Vagina (tissue), 2 donors: ENCODE data around the gene ARHGAP6. TPM values are rescaled to one million over a fixed set of nuclear protein-coding genes. Genes with fewer than 3 reads are reported as not detected.

Experiments
- DNase-seq, 2 donors: peaks; one replicate each; pipeline ENCODE4 v3.0.0-alpha.2; 2017; ENCODE audit errors: extremely low spot score in 2 of 2
- H3K27ac ChIP-seq: fragments of 200-600 bp; sonication (generic); one replicate; pipeline ENCODE4 v1.5.1; 2019
- H3K27me3 ChIP-seq: fragments of 200-600 bp; sonication (generic); one replicate; pipeline ENCODE4 v1.5.1; 2019
- H3K36me3 ChIP-seq, 2 donors: fragments of 200-600 bp; sonication (generic); one replicate each; pipeline ENCODE4 v1.5.1; 2017 to 2019
- H3K4me1 ChIP-seq: fragments of 200-600 bp; sonication (generic); one replicate; pipeline ENCODE4 v1.5.1; 2019
- H3K4me3 ChIP-seq, 2 donors: fragments of 200-600 bp; sonication (generic); 1 replicate in 1 of 2; 2 replicates in 1 of 2; pipeline ENCODE4 v1.5.1; 2016 to 2019
- H3K9me3 ChIP-seq: fragments of 200-600 bp; sonication (generic); one replicate; pipeline ENCODE4 v1.5.1; 2019
- POLR2A ChIP-seq, 2 donors: fragments of 450-650 bp; IDR thresholded peaks; one replicate each; pipeline ENCODE4 v1.6.1; 2017; ENCODE audit warnings: antibody characterized with exemption in 2 of 2, mild to moderate bottlenecking in 2 of 2, moderate library complexity in 2 of 2
- POLR2AphosphoS5 ChIP-seq, 2 donors: sonication (generic); formaldehyde crosslinking; IDR thresholded peaks; one replicate each; pipeline ENCODE4 v1.9.0; 2017; ENCODE audit warnings: antibody characterized with exemption in 2 of 2, mild to moderate bottlenecking in 2 of 2, low read depth in 1 of 2; ENCODE audit not compliant: insufficient read depth in 1 of 2
- intact Hi-C: fragments of 100-400 bp; cut with DNase I; formaldehyde crosslinking; loops from one replicate; pipeline ENCODE4 v1.15.1; 2023
- total RNA-seq: library from RNA; depleted of rRNA; stranded (reverse); fragments of >200 nt; gene quantifications from one replicate; pipeline ENCODE4 v1.2.3, GENCODE V29; 2016
- TF ChIP-seq, protein P1 (sequence below), 3 experiments: fragments of 450-650 bp in 2 of 3; fragments of 200-600 bp in 1 of 3; sonication (generic) in 1 of 3; IDR thresholded peaks; one replicate each; pipeline ENCODE4 v1.5.1; 2017 to 2019; ENCODE audit warnings: antibody characterized with exemption in 3 of 3, mild to moderate bottlenecking in 2 of 3, moderate library complexity in 2 of 3

Gene ARHGAP6
- total RNA-seq, 1 donor from 2014 or later: 15.7 TPM

DNA sequence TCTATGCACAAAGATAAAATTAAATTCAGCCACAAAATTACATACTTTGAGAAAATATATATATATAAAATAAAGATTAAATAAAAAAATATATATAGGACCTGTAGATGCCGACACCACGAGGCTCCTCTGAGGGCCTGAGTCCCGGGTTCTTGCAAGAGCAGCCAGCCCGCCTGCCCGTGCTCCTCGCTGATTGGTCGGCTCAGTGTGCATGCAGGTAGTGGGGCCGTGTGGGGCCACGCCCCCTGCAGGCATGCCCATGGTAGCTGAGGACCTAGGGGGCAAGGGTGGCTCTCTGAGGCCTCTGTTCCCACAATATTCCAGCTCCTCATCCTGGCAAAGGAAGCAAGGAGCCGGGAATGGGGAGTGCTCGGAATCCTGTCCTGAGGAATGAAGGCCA, 453.0 kb downstream of the ARHGAP6 start:
- no peak for TF ChIP-seq POLR2A (IDR thresholded peaks at IDR 0.05)
- TF ChIP-seq POLR2AphosphoS5 (IDR thresholded peaks at IDR 0.05; ENCODE audit: insufficient read depth in 1 of 2, low read depth in 1 of 2): no peak
- TF ChIP-seq, protein P1, sequence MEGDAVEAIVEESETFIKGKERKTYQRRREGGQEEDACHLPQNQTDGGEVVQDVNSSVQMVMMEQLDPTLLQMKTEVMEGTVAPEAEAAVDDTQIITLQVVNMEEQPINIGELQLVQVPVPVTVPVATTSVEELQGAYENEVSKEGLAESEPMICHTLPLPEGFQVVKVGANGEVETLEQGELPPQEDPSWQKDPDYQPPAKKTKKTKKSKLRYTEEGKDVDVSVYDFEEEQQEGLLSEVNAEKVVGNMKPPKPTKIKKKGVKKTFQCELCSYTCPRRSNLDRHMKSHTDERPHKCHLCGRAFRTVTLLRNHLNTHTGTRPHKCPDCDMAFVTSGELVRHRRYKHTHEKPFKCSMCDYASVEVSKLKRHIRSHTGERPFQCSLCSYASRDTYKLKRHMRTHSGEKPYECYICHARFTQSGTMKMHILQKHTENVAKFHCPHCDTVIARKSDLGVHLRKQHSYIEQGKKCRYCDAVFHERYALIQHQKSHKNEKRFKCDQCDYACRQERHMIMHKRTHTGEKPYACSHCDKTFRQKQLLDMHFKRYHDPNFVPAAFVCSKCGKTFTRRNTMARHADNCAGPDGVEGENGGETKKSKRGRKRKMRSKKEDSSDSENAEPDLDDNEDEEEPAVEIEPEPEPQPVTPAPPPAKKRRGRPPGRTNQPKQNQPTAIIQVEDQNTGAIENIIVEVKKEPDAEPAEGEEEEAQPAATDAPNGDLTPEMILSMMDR (IDR thresholded peaks at IDR 0.05): no peak
- Histone ChIP-seq H3K27ac (no peak overlapping the region), H3K27me3 (no peaks in the 10 kb centered on the region), H3K36me3 (no peaks in the 10 kb centered on the region), H3K4me3 (no peak overlapping the region), H3K9me3 (no peaks in the 10 kb centered on the region), H3K4me1 (no peaks in the 10 kb centered on the region)
- no peak for DNase-seq
- intact Hi-C loops: no loop called here

DNA sequence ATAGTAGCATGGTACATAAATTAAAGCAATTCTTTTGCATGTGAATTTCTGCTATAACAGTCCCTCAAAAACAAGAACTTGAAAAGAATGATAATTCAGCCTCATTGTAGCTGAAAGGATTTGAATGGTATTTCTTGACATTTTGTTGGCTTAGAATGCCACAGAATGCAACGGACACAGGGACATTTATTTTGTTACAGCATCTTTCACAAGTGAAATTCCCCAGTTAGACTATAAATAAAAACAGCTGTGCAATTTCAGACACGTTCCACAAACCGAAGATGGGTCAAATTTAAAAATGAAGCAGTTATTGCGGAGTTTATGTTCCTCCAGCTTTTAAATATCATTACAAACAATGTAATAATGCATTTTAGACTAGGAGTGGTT, 455.3 kb downstream of the ARHGAP6 start:
- no peak for DNase-seq
- Histone ChIP-seq H3K4me3 (no peak overlapping the region), H3K27ac (no peak overlapping the region), H3K9me3 (no peaks in the 10 kb centered on the region), H3K36me3 (no peaks in the 10 kb centered on the region), H3K27me3 (no peaks in the 10 kb centered on the region), H3K4me1 (no peaks in the 10 kb centered on the region)
- intact Hi-C loops: no loop called here
- TF ChIP-seq, protein P1 (IDR thresholded peaks at IDR 0.05): no peak
- TF ChIP-seq POLR2AphosphoS5 (IDR thresholded peaks at IDR 0.05; ENCODE audit: insufficient read depth in 1 of 2, low read depth in 1 of 2): no peak
- no peak for TF ChIP-seq POLR2A (IDR thresholded peaks at IDR 0.05)

DNA sequence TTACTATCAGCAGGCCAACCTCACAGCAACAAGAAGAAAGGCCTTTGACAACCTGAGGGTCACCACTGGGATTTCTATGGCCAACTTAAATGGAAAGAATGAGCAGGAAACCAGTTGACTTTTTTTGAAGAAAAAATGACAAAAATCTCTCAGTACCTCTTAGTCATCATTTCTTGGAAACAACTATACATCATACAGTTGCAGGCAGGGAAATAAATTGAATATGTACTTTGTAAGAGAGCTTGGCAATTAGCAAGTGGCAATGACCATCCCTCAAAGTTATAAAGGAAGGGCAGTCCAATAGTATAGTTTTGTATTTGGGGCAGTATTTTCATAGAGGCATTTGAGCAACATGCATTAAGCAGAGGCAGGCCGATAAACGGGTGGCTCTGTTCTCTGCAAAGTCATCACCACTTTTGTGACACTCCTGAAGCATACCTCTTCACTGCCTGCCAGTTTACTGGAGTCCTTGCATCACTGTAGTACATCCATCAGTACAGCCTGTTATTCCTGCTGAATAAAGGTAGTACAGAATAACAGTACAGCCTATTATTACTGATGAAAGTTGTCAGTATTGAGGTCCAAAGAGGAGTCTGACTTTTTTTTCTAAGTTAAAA, 455.8 kb downstream of the ARHGAP6 start:
- intact Hi-C loops: no loop called here
- no peak for TF ChIP-seq POLR2A (IDR thresholded peaks at IDR 0.05)
- TF ChIP-seq POLR2AphosphoS5 (IDR thresholded peaks at IDR 0.05; ENCODE audit: insufficient read depth in 1 of 2, low read depth in 1 of 2): no peak
- TF ChIP-seq, protein P1 (IDR thresholded peaks at IDR 0.05): no peak
- no peak for DNase-seq

DNA sequence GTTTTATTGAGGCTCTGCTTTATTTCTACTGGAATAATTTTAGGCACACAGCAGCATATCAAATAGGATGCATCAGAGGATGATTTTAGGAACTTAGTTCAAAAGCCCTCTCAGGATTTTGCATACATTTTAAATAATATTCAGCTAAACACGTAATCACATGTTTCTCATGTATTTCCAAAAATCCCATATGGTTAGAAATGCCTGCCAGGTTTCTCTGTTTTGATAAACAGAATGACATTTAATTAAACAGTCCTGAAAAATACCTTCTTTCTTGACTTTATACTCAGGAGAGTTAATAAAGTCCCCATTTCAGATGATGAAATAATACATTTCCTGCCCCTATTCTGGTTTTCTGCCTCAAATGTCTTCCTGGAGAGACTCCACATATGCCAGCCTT, 459.0 kb downstream of the ARHGAP6 start:
- Histone ChIP-seq H3K27ac (no peak overlapping the region), H3K4me1 (no peaks in the 10 kb centered on the region), H3K4me3 (no peak overlapping the region), H3K9me3 (no peaks in the 10 kb centered on the region), H3K27me3 (no peaks in the 10 kb centered on the region), H3K36me3 (no peaks in the 10 kb centered on the region)
- TF ChIP-seq, protein P1 (IDR thresholded peaks at IDR 0.05): no peak
- TF ChIP-seq POLR2AphosphoS5 (IDR thresholded peaks at IDR 0.05; ENCODE audit: insufficient read depth in 1 of 2, low read depth in 1 of 2): no peak
- no peak for TF ChIP-seq POLR2A (IDR thresholded peaks at IDR 0.05)
- no peak for DNase-seq
- intact Hi-C loops: no loop called here

More for the DNA sequence above, 455.8 kb downstream of the ARHGAP6 start:
- H3K9me3 ChIP-seq: no peaks in the 10 kb centered on the region
- no peak overlapping the region for H3K4me3 ChIP-seq
- H3K4me1 ChIP-seq: no peaks in the 10 kb centered on the region
- no peaks in the 10 kb centered on the region for H3K36me3 ChIP-seq
- no peaks in the 10 kb centered on the region for H3K27me3 ChIP-seq
- no peak overlapping the region for H3K27ac ChIP-seq

DNA sequence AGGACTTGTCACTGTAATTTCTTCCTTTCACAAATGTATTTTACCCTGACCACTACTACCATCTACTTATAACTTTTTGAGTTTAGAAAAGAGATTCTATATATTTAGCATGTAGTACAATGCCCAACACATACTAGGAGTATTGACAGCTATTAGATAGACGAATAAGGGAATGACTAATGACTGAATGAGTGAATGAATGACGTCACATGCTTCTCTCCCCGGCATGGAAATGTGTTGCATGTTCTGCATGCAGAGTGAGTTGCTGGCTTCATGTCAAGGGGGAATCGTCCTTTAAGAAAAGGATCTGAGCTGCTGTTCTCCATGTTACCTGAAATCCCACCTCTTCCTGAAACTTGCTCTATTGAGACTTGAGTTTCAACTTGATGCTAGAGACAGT, 459.9 kb downstream of the ARHGAP6 start:
- no peak overlapping the region for H3K27ac ChIP-seq
- H3K4me1 ChIP-seq: no peaks in the 10 kb centered on the region
- no peak overlapping the region for H3K4me3 ChIP-seq
- no peaks in the 10 kb centered on the region for H3K27me3 ChIP-seq
- no peaks in the 10 kb centered on the region for H3K9me3 ChIP-seq
- DNase-seq: no peak
- TF ChIP-seq, protein P1 (IDR thresholded peaks at IDR 0.05): no peak
- no peak for TF ChIP-seq POLR2A (IDR thresholded peaks at IDR 0.05)
- no peak for TF ChIP-seq POLR2AphosphoS5 (IDR thresholded peaks at IDR 0.05; ENCODE audit: insufficient read depth in 1 of 2, low read depth in 1 of 2)
- intact Hi-C loops: no loop called here
- no peaks in the 10 kb centered on the region for H3K36me3 ChIP-seq
